ENCODE measurements around the gene RANBP17.
A peak's percentile ranks its signal among the peaks of the same experiment; 100 is the strongest.

RANBP17 gene

GRCh38 chr5:171330021-171330420, 468.2 kb downstream of the RANBP17 start:
- Histone ChIP-seq H3K4me2 (ENCODE audit: low read length) (no peak overlapping the region), H3K9ac (ENCODE audit: low read length) (no peak overlapping the region), H3K4me1 (ENCODE audit: control insufficient read depth, low read depth, low read length) (no peaks in the 10 kb centered on the region), H3K27ac (ENCODE audit: low read depth, low read length) (no peak overlapping the region), H3K18ac (ENCODE audit: low read length) (no peak overlapping the region), H3K36me3 (ENCODE audit: control insufficient read depth, insufficient read depth, low read length) (no peaks in the 10 kb centered on the region), H3K23ac (ENCODE audit: low read length) (no peak overlapping the region), H2AK5ac (ENCODE audit: low read length) (no peak overlapping the region), H3K79me1 (ENCODE audit: low read length) (no peaks in the 10 kb centered on the region), H3K4ac (ENCODE audit: low read depth, low read length) (no peak overlapping the region), H3K56ac (ENCODE audit: low read length) (no peak overlapping the region), H2BK5ac (ENCODE audit: low read length) (no peak overlapping the region), H2BK120ac (ENCODE audit: low read depth, low read length) (no peak overlapping the region), H3K27me3 (ENCODE audit: insufficient read depth, low read length, poor library complexity) (no peaks in the 10 kb centered on the region), H3K4me3 (ENCODE audit: low read length) (no peak overlapping the region), H2BK15ac (replicated peaks; ENCODE audit: low read depth) (no peak overlapping the region), H4K5ac (ENCODE audit: low read length) (no peak overlapping the region), H3K79me2 (ENCODE audit: control insufficient read depth, insufficient read depth, low read length) (no peaks in the 10 kb centered on the region), H4K8ac (ENCODE audit: low read depth, low read length) (no peak overlapping the region)
- DNase-seq: no peak
- no CpG with 5 or more reads among the region's 8 CpGs for WGBS (ENCODE audit: extremely low coverage, insufficient coverage, low lambda C conversion rate)

GRCh38 chr5:171335616-171336015, 473.8 kb downstream of the RANBP17 start:
- no peak overlapping the region for H3K27ac ChIP-seq (ENCODE audit: low read depth, low read length)

GRCh38 chr5:171336521-171337209, 474.8 kb downstream of the RANBP17 start:
- H3K4ac ChIP-seq (ENCODE audit: low read depth, low read length): no peak overlapping the region
- H3K23ac ChIP-seq (ENCODE audit: low read length): no peak overlapping the region
- H2BK120ac ChIP-seq (ENCODE audit: low read depth, low read length): no peak overlapping the region
- no peak overlapping the region for H4K8ac ChIP-seq (ENCODE audit: low read depth, low read length)
- no peaks in the 10 kb centered on the region for H3K4me1 ChIP-seq (ENCODE audit: control insufficient read depth, low read depth, low read length)
- H3K9ac ChIP-seq (ENCODE audit: low read length): no peak overlapping the region
- H4K5ac ChIP-seq (ENCODE audit: low read length): no peak overlapping the region
- H2AK5ac ChIP-seq (ENCODE audit: low read length): no peak overlapping the region
- no peak overlapping the region for H3K56ac ChIP-seq (ENCODE audit: low read length)
- H3K79me2 ChIP-seq (ENCODE audit: control insufficient read depth, insufficient read depth, low read length): no peaks in the 10 kb centered on the region
- H3K18ac ChIP-seq (ENCODE audit: low read length): no peak overlapping the region
- peak overlapping the region; percentile 16 for H3K4me2 ChIP-seq (ENCODE audit: low read length)
- no peaks in the 10 kb centered on the region for H3K27me3 ChIP-seq (ENCODE audit: insufficient read depth, low read length, poor library complexity)
- H3K4me3 ChIP-seq (ENCODE audit: low read length): no peak overlapping the region
- no peaks in the 10 kb centered on the region for H3K36me3 ChIP-seq (ENCODE audit: control insufficient read depth, insufficient read depth, low read length)
- peak; percentile 59 for DNase-seq
- no peaks in the 10 kb centered on the region for H3K79me1 ChIP-seq (ENCODE audit: low read length)
- H2BK5ac ChIP-seq (ENCODE audit: low read length): no peak overlapping the region
- H3K27ac ChIP-seq (ENCODE audit: low read depth, low read length): no peak overlapping the region
- no CpG with 5 or more reads among the region's 31 CpGs for WGBS (ENCODE audit: extremely low coverage, insufficient coverage, low lambda C conversion rate)
- no peak overlapping the region for H2BK15ac ChIP-seq (replicated peaks; ENCODE audit: low read depth)

More at GRCh38 chr5:171335616-171336015, 473.8 kb downstream of the RANBP17 start:
- Histone ChIP-seq H3K36me3 (ENCODE audit: control insufficient read depth, insufficient read depth, low read length) (no peaks in the 10 kb centered on the region), H2BK120ac (ENCODE audit: low read depth, low read length) (no peak overlapping the region), H3K4me1 (ENCODE audit: control insufficient read depth, low read depth, low read length) (no peaks in the 10 kb centered on the region), H3K27me3 (ENCODE audit: insufficient read depth, low read length, poor library complexity) (no peaks in the 10 kb centered on the region), H4K5ac (ENCODE audit: low read length) (no peak overlapping the region), H2AK5ac (ENCODE audit: low read length) (no peak overlapping the region), H3K18ac (ENCODE audit: low read length) (no peak overlapping the region), H3K4me2 (ENCODE audit: low read length) (no peak overlapping the region), H3K56ac (ENCODE audit: low read length) (no peak overlapping the region), H3K23ac (ENCODE audit: low read length) (no peak overlapping the region), H3K79me2 (ENCODE audit: control insufficient read depth, insufficient read depth, low read length) (no peaks in the 10 kb centered on the region), H3K9ac (ENCODE audit: low read length) (no peak overlapping the region), H3K4me3 (ENCODE audit: low read length) (no peak overlapping the region), H3K4ac (ENCODE audit: low read depth, low read length) (no peak overlapping the region), H2BK15ac (replicated peaks; ENCODE audit: low read depth) (no peak overlapping the region), H4K8ac (ENCODE audit: low read depth, low read length) (no peak overlapping the region), H3K79me1 (ENCODE audit: low read length) (no peaks in the 10 kb centered on the region), H2BK5ac (ENCODE audit: low read length) (no peak overlapping the region)
- no peak for DNase-seq
- WGBS (ENCODE audit: extremely low coverage, insufficient coverage, low lambda C conversion rate): no CpG with 5 or more reads among the region's 8 CpGs

GRCh38 chr5:171337210-171337569, 475.4 kb downstream of the RANBP17 start:
- Histone ChIP-seq H2BK15ac (replicated peaks; ENCODE audit: low read depth) (no peak overlapping the region), H3K4me3 (ENCODE audit: low read length) (no peak overlapping the region), H3K18ac (ENCODE audit: low read length) (no peak overlapping the region), H3K56ac (ENCODE audit: low read length) (no peak overlapping the region), H3K4me1 (ENCODE audit: control insufficient read depth, low read depth, low read length) (no peaks in the 10 kb centered on the region), H4K8ac (ENCODE audit: low read depth, low read length) (no peak overlapping the region), H2BK5ac (ENCODE audit: low read length) (no peak overlapping the region), H2BK120ac (ENCODE audit: low read depth, low read length) (no peak overlapping the region), H3K27ac (ENCODE audit: low read depth, low read length) (no peak overlapping the region), H4K5ac (ENCODE audit: low read length) (no peak overlapping the region), H3K4me2 (ENCODE audit: low read length) (no peak overlapping the region), H3K27me3 (ENCODE audit: insufficient read depth, low read length, poor library complexity) (no peaks in the 10 kb centered on the region), H3K36me3 (ENCODE audit: control insufficient read depth, insufficient read depth, low read length) (no peaks in the 10 kb centered on the region), H3K79me2 (ENCODE audit: control insufficient read depth, insufficient read depth, low read length) (no peaks in the 10 kb centered on the region), H2AK5ac (ENCODE audit: low read length) (no peak overlapping the region), H3K79me1 (ENCODE audit: low read length) (no peaks in the 10 kb centered on the region), H3K4ac (ENCODE audit: low read depth, low read length) (no peak overlapping the region), H3K23ac (ENCODE audit: low read length) (no peak overlapping the region), H3K9ac (ENCODE audit: low read length) (no peak overlapping the region)
- no CpG with 5 or more reads among the region's 11 CpGs for WGBS (ENCODE audit: extremely low coverage, insufficient coverage, low lambda C conversion rate)
- no peak for DNase-seq

- H3K18ac ChIP-seq (ENCODE audit: low read length): no peak overlapping the region
- H3K4me1 ChIP-seq (ENCODE audit: control insufficient read depth, low read depth, low read length): no peaks in the 10 kb centered on the region
- H3K79me1 ChIP-seq (ENCODE audit: low read length): no peaks in the 10 kb centered on the region
- no peak overlapping the region for H2BK5ac ChIP-seq (ENCODE audit: low read length)
- H4K8ac ChIP-seq (ENCODE audit: low read depth, low read length): no peak overlapping the region
- no peak overlapping the region for H4K5ac ChIP-seq (ENCODE audit: low read length)
- H2AK5ac ChIP-seq (ENCODE audit: low read length): no peak overlapping the region
- no peak overlapping the region for H3K4me3 ChIP-seq (ENCODE audit: low read length)
- no peak overlapping the region for H3K56ac ChIP-seq (ENCODE audit: low read length)
- H3K79me2 ChIP-seq (ENCODE audit: control insufficient read depth, insufficient read depth, low read length): no peaks in the 10 kb centered on the region
- no peaks in the 10 kb centered on the region for H3K27me3 ChIP-seq (ENCODE audit: insufficient read depth, low read length, poor library complexity)
- no peak overlapping the region for H3K27ac ChIP-seq (ENCODE audit: low read depth, low read length)
- no peak overlapping the region for H2BK120ac ChIP-seq (ENCODE audit: low read depth, low read length)
- H3K23ac ChIP-seq (ENCODE audit: low read length): no peak overlapping the region
- no peak overlapping the region for H3K4me2 ChIP-seq (ENCODE audit: low read length)
- no peaks in the 10 kb centered on the region for H3K36me3 ChIP-seq (ENCODE audit: control insufficient read depth, insufficient read depth, low read length)
- no peak for DNase-seq
- no peak overlapping the region for H3K4ac ChIP-seq (ENCODE audit: low read depth, low read length)
- H2BK15ac ChIP-seq (replicated peaks; ENCODE audit: low read depth): no peak overlapping the region
- H3K9ac ChIP-seq (ENCODE audit: low read length): no peak overlapping the region
Measured at GRCh38 chr5:171340042-171340441, 478.2 kb downstream of the RANBP17 start.

- Histone ChIP-seq H3K27me3 (ENCODE audit: insufficient read depth, low read length, poor library complexity) (no peaks in the 10 kb centered on the region), H3K4me3 (ENCODE audit: low read length) (no peak overlapping the region), H2BK5ac (ENCODE audit: low read length) (no peak overlapping the region), H3K4ac (ENCODE audit: low read depth, low read length) (no peak overlapping the region), H2AK5ac (ENCODE audit: low read length) (no peak overlapping the region), H4K8ac (ENCODE audit: low read depth, low read length) (no peak overlapping the region), H3K56ac (ENCODE audit: low read length) (no peak overlapping the region), H3K4me2 (ENCODE audit: low read length) (no peak overlapping the region), H3K4me1 (ENCODE audit: control insufficient read depth, low read depth, low read length) (no peaks in the 10 kb centered on the region), H3K18ac (ENCODE audit: low read length) (no peak overlapping the region), H3K23ac (ENCODE audit: low read length) (no peak overlapping the region), H3K79me2 (ENCODE audit: control insufficient read depth, insufficient read depth, low read length) (no peaks in the 10 kb centered on the region), H3K79me1 (ENCODE audit: low read length) (no peaks in the 10 kb centered on the region), H2BK15ac (replicated peaks; ENCODE audit: low read depth) (no peak overlapping the region), H3K36me3 (ENCODE audit: control insufficient read depth, insufficient read depth, low read length) (no peaks in the 10 kb centered on the region), H2BK120ac (ENCODE audit: low read depth, low read length) (no peak overlapping the region), H3K9ac (ENCODE audit: low read length) (no peak overlapping the region), H4K5ac (ENCODE audit: low read length) (no peak overlapping the region), H3K27ac (ENCODE audit: low read depth, low read length) (no peak overlapping the region)
- WGBS (ENCODE audit: extremely low coverage, insufficient coverage, low lambda C conversion rate): 100% methylated on average over 2 of the region's 6 CpGs
- DNase-seq: no peak
Measured at GRCh38 chr5:171340491-171340890, 478.7 kb downstream of the RANBP17 start.
